Esophagus muscularis mucosa (tissue), 4 donors: ENCODE data around the gene CCDC148. TPM values are rescaled to one million over a fixed set of nuclear protein-coding genes. Genes with fewer than 3 reads are reported as not detected.

ENCODE experiments used
- DNase-seq: peaks from one replicate; pipeline ENCODE4 v3.0.0-alpha.2; 2017; ENCODE audit errors: extremely low spot score
- H3K27ac ChIP-seq, 4 donors: fragments of 200-600 bp; sonication (generic); replicated peaks in 1 of 4; 1 replicate in 3 of 4; 2 replicates in 1 of 4; pipeline ENCODE4 v1.5.1; 2016 to 2019; ENCODE audit warnings: mild to moderate bottlenecking in 1 of 4
- H3K27me3 ChIP-seq, 4 donors: fragments of 200-600 bp; sonication (generic); one replicate each; pipeline versions ENCODE4 v1.5.1 to v1.6.0; 2016 to 2019
- H3K36me3 ChIP-seq, 4 donors: fragments of 200-600 bp; sonication (generic); one replicate each; pipeline ENCODE4 v1.5.1; 2016 to 2019
- H3K4me1 ChIP-seq, 4 donors: fragments of 200-600 bp; sonication (generic); one replicate each; pipeline ENCODE4 v1.5.1; 2016 to 2019
- H3K4me3 ChIP-seq, 4 donors: fragments of 200-600 bp; sonication (generic); 1 replicate in 2 of 4; 2 replicates in 2 of 4; pipeline ENCODE4 v1.5.1; 2016 to 2019; ENCODE audit warnings: mild to moderate bottlenecking in 4 of 4, moderate library complexity in 1 of 4
- H3K9me3 ChIP-seq, 4 donors: fragments of 200-600 bp; sonication (generic); 1 replicate in 3 of 4; 2 replicates in 1 of 4; pipeline ENCODE4 v1.5.1; 2016 to 2019
- CTCF ChIP-seq, 3 experiments: fragments of 200-600 bp in 2 of 3; fragments of 450-650 bp in 1 of 3; sonication (generic) in 2 of 3; IDR thresholded peaks; one replicate each; pipeline ENCODE4 v1.5.1; 2017 to 2019; ENCODE audit warnings: antibody characterized with exemption in 3 of 3, mild to moderate bottlenecking in 2 of 3, moderate library complexity in 1 of 3
- EP300 ChIP-seq: sonication (generic); formaldehyde crosslinking; IDR thresholded peaks from one replicate; pipeline ENCODE4 v1.6.1; 2017; ENCODE audit warnings: antibody characterized with exemption
- POLR2A ChIP-seq: fragments of 450-650 bp; IDR thresholded peaks from one replicate; pipeline ENCODE4 v1.6.1; 2017; ENCODE audit warnings: antibody characterized with exemption, moderate library complexity, mild to moderate bottlenecking, low read depth
- POLR2AphosphoS5 ChIP-seq, 2 donors: sonication (generic); formaldehyde crosslinking; IDR thresholded peaks; one replicate each; pipeline ENCODE4 v1.6.1; 2017; ENCODE audit warnings: antibody characterized with exemption in 2 of 2
- WGBS: methylation state at CpG from one replicate; pipeline ENCODE4 v1.1.5; 2018; 5-methylcytosine and 5-hydroxymethylcytosine counted together
- intact Hi-C: fragments of 100-400 bp; cut with DNase I; formaldehyde crosslinking; loops from one replicate; pipeline ENCODE4 v1.15.1; 2023
- total RNA-seq, 4 donors: library from RNA; depleted of rRNA; stranded (reverse); fragments of >200 nt; gene quantifications; one replicate each; pipeline versions ENCODE4 v1.1.0 to v1.2.1, GENCODE V29; 2016

Gene CCDC148
- total RNA-seq, 4 donors from 2014 or later: 2.1 to 3.7 (median 2.9) TPM

GRCh38 chr2:158412206-158412605 is 44.3 kb downstream of the CCDC148 start:
- no peaks in the 10 kb centered on the region for H3K27me3 ChIP-seq
- DNase-seq: no peak
- no peak for TF ChIP-seq POLR2AphosphoS5 (IDR thresholded peaks at IDR 0.05)
- 50% methylated on average over 3 of the region's 3 CpGs for WGBS
- intact Hi-C loops: no loop called here
- peaks cover 0 to 28% (median 13%) of the 10 kb centered on the region in 4 donors for H3K4me1 ChIP-seq
- no peaks in the 10 kb centered on the region for H3K36me3 ChIP-seq
- no peak overlapping the region for H3K4me3 ChIP-seq
- H3K9me3 ChIP-seq: peaks cover 0 to 27% (median 13%) of the 10 kb centered on the region in 4 donors
- peak overlapping the region in 1 of 4 donors; percentile 43 for H3K27ac ChIP-seq

- Histone ChIP-seq H3K27me3 (no peaks in the 10 kb centered on the region), H3K9me3 (peaks cover 0 to 27% (median 13%) of the 10 kb centered on the region in 4 donors), H3K36me3 (no peaks in the 10 kb centered on the region), H3K4me1 (peaks cover 0 to 28% (median 13%) of the 10 kb centered on the region in 4 donors), H3K27ac (peak overlapping the region in 1 of 4 donors; percentile 43), H3K4me3 (no peak overlapping the region)
- intact Hi-C loops: no loop called here
- no peak for DNase-seq
- TF ChIP-seq POLR2A (no peak), EP300 (no peak), POLR2AphosphoS5 (IDR thresholded peaks at IDR 0.05) (no peak), CTCF (IDR thresholded peaks at IDR 0.05) (no peak)
Measured at GRCh38 chr2:158411748-158412147, 44.8 kb downstream of the CCDC148 start.

GRCh38 chr2:158410132-158410531 is 46.4 kb downstream of the CCDC148 start:
- 95% methylated on average over 1 of the region's 1 CpG for WGBS
- Histone ChIP-seq H3K4me1 (peaks cover 0 to 28% (median 13%) of the 10 kb centered on the region in 4 donors), H3K27me3 (no peaks in the 10 kb centered on the region), H3K9me3 (peaks cover 0 to 15% (median 3%) of the 10 kb centered on the region in 4 donors), H3K4me3 (no peak overlapping the region), H3K36me3 (no peaks in the 10 kb centered on the region), H3K27ac (no peak overlapping the region)
- intact Hi-C loops: no loop called here
- DNase-seq: no peak
- no peak for TF ChIP-seq EP300
- no peak for TF ChIP-seq POLR2AphosphoS5 (IDR thresholded peaks at IDR 0.05)
- TF ChIP-seq CTCF (IDR thresholded peaks at IDR 0.05): no peak
- no peak for TF ChIP-seq POLR2A

- Histone ChIP-seq H3K27ac (no peak overlapping the region), H3K9me3 (peaks cover 0 to 15% (median 3%) of the 10 kb centered on the region in 4 donors), H3K27me3 (no peaks in the 10 kb centered on the region), H3K4me1 (peaks cover 6 to 22% (median 13%) of the 10 kb centered on the region in 4 donors), H3K36me3 (no peaks in the 10 kb centered on the region), H3K4me3 (no peak overlapping the region)
- intact Hi-C loops: no loop called here
- no peak for DNase-seq
- WGBS: 82% methylated on average over 3 of the region's 3 CpGs
- TF ChIP-seq CTCF (IDR thresholded peaks at IDR 0.05) (no peak), POLR2AphosphoS5 (IDR thresholded peaks at IDR 0.05) (no peak), EP300 (no peak), POLR2A (no peak)
Measured at GRCh38 chr2:158407031-158407430, 49.5 kb downstream of the CCDC148 start.

GRCh38 chr2:158405341-158405740 is 51.2 kb downstream of the CCDC148 start:
- no peaks in the 10 kb centered on the region for H3K36me3 ChIP-seq
- H3K4me1 ChIP-seq: peaks cover 6 to 18% (median 13%) of the 10 kb centered on the region in 4 donors
- 94% methylated on average over 3 of the region's 3 CpGs for WGBS
- no peak overlapping the region for H3K27ac ChIP-seq
- no peaks in the 10 kb centered on the region for H3K27me3 ChIP-seq
- intact Hi-C loops: no loop called here
- H3K4me3 ChIP-seq: no peak overlapping the region
- no peak for TF ChIP-seq POLR2AphosphoS5 (IDR thresholded peaks at IDR 0.05)
- TF ChIP-seq EP300: no peak
- no peak for TF ChIP-seq POLR2A
- no peak for TF ChIP-seq CTCF (IDR thresholded peaks at IDR 0.05)
- DNase-seq: no peak
- H3K9me3 ChIP-seq: peaks cover 0 to 5% (median 2%) of the 10 kb centered on the region in 4 donors
